Cortex of kidney (tissue), 1 donor: ENCODE data around the gene LRRC8E.

Experiments
- DNase-seq: peaks from one replicate; lab custom pipeline; 2025; lab: John Stamatoyannopoulos, UW

LRRC8E gene

DNA sequence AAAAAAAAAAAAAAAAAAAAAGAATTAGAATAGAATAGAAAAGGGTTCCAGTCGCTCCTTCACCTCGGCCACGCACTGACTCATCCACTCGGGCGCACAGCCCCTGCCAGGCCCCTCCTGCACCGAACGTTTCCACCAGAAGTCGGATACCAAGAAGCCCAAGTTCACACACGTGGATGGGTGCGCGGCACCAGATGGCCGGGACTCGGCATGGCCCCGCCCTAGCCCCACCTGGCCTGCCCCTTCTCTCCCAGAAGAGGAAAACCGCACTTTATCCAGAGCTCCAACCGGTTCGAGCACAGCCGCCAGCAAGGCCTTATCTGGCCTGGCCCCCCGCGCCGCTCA, 20.0 kb upstream of the LRRC8E start:
- DNase-seq: no peak

- no peak for DNase-seq
These were observed 19.4 kb upstream of the LRRC8E start for GRCh38 chr19:7868671-7869452.

GRCh38 chr19:7869453-7869909, 18.8 kb upstream of the LRRC8E start:
- DNase-seq: no peak

DNA sequence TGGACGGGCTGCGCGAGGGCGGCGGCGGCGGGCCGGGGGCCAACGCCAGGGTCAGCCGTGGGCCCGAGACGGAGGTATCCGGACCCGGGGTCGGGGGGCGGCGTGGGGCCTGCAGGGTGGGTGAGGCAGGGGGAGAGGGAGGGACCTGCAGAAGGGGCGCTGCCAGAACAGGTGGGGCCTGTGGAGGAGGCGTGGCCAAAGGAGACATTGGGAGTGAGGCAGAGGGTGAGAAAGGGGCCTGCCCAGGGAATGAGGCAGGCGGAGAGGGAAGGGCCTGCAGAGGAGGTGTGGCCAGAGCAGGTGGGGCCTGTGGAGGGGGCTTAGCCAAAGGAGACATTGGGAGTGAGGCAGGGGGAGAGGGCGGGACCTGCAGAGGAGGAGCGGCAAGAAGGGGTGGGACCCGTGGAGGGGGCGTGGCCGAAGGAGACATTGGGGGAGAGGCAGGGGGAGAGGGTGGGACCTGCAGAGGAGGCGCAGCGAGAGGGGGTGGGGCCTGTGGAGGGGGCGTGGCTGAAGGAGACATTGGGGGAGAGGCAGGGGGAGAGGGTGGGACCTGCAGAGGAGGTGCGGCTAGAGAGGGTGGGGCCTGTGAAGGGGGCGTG, 18.3 kb upstream of the LRRC8E start:
- DNase-seq: no peak

DNA sequence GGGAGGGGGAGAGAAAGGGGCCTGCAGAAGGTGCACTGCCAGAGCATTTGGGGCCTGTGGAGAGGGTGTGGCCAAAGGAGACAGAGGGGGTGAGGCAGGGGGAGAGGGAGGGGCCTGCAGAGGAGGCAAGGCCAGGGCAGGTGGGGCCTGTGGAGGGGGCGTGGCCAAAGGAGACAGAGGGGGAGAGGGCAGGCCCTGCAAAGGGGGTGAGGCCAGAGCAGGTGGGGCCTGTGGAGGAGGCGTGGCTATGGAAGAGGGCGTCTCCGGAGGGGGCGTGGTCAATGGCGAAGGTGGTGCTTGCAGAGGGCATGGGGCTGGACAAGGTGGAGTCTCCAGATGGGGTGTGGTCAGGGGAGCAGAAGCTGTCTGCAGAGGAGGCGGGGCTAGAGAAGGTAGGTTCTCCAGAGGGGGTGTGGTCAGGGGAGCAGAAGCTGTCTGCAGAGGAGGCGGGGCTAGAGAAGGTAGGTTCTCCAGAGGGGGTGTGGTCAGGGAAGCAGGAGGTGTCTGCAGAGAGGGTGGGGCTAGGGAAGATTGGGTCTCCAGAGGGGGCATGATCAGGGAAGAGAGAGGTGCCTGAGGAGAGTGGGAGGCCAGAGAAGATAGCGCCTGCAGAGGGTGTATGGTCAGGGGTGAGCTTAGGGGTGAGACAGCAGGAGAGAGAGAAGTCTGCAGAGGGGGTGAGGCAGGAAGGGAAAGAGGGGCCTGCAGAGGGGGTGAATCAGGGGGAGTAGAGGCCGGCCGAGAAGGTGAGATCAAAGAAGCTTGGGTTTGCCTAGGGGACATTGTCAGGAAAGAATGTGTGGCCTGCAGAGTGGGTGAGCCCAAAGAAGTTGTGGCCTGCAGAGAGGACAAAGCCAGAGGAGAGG, 17.5 kb upstream of the LRRC8E start:
- no peak for DNase-seq

DNA sequence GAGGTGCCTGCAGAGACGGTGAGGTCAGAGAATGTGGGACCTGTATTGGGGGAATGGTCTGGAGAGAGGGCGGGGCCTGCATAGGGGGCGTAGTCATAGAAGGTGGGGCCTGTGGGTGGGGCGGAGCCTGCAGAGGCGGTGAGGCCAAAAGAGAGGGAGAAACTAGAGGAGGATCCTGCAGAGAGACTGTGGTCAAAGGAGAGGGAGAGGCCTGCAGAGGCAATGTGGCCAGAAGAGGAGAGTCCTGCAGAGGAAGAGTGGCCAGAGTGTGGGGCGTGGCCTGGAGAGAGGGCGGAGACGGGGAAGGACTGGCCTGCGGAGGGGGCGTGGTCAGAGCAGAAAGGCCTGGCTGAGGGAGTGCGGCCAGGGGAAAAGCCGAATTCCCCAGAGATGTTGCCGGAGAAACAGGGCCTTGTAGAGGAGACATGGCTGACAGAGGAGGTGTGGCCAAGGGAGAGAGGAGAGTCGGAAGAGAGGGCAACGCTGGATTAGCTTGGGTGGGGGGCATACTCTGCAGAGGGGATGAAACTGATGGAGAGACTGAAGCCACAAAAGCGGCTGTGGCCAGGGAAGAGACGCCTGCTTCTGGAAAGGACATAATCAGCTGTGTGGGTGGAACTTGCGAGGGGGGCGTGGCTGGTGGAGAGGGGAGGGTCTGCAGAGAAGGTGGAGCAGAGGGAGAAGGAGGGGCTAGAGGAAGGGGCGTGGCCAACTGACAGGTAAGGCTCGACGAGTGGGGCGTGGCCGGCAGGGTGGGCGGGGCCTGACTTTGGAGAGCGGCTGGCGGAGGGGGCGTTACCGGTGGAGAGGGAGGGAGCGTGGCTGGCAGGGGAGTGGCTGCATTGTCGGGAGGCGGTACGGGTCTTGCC, 16.6 kb upstream of the LRRC8E start:
- DNase-seq: no peak

DNA sequence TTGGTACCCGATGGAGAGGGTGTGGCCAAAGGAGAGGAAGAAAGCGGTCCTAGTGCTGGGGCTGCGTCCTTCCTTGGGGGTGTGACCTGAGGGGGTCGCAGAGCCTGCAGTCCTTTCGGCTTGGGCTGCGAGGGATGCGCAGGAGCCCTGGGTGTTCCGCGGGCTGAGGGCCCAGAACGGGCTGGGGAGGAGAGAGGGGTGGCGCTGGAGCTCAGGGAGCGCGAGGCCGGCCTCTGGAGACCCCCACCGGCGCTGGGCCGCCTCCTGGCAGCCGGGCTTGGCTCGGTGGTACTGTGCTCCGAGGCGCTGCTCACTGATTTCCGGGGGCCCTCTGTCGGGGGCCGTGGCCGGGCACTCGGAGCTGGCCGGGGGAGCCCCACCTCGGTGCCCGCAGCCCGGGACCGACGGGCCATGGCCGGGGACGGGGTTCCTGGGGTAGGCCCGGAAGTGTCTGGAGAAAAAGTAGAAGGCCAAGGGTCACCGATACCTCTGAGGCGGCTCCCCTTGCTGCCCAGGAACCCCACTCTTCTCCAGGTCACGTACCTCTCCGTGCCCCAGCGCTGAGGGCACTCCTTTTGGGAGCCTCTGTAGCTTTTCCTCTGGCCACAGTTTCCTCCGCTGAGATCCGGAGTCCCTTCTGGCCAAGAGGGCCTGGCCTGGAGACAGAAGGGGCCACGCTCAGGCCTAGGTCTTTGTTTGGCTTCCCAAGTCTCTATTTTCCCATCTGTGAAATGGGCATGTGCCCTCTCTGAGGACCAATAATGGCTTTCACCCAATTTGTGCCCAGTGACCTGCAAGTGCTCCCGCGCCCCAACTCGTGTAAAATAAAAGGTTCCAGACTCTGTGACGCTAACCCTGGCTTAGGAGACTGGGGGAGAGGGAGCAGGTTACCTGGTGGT, 15.8 kb upstream of the LRRC8E start:
- no peak for DNase-seq

DNA sequence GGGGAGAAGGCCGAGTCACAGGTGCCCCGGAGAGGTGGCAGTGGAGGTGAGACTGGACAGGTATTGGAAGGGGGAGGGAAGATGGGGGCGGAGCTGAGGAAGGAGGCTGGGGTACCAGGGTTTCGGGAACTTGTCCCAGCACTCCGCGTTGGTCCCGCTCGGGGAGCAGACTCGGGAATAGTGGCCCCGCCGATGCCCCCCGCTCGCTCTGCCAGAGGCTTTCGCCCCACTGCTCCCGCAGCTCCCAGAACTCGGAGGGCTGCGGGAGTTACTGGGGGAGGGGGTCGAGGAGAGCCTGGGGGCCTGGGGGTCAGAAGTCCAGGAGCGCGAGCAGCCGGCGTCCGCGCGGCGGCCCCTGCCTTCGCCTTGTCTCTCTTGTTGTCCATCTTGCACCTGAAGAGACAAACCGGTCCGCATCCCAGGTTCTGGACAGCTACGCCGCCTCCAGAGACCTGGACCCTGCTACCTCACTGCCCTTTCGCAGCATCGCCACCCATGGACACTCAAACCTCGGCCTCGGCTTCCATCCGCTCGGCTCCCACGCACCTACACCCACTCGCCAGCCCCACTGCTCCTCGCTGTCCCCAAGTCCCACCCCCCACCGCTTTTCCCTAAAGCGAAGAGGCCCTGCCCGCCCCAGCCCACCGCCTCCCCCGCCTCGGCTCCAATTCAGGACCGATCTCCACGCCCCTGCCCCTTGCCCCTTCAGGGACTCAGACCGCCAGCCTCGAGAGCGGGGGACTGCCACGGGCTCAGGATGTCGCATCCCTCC, 14.8 kb upstream of the LRRC8E start:
- DNase-seq: no peak

DNA sequence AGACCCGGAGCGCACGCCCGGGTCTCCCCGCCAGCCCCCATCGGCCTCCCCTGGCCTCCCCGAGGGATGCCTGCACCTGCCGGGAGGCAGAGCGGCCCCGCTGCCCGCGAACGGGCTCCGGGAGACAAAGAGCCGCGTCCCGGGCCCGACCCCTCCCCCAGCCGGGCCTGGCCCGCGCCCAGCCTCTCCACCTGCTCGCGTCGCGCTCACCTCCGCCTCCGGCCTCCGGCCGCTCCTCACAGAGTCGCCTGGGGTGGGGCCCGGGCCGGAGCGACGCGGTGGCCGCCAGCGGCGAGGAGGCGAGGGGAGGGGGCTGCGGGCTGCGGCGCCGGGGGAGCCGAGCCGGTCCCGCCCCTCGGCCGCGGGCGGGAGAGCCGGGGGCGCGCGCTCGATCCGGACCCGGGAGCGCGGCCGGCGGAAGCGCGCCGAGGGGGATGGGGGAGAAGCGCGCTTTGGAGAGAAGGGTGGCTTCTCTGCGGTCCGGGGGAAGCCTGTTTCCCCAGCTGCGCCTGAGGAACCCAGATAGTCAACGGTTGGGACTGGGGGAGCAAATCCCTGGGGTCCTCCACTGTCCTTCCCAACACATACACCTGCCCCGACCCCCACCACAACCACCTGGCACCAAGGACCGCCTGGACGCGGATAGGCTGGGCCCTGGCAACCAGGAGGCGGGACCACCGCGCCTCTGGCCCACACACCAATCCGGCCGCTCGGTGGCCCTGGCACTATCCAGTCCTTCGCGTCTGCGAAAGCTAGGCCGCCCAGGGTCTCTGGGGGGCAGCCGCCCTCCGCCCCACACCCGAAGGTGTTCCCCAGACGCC, 14.0 kb upstream of the LRRC8E start, which contains the start of gene PRR36:
Gene PRR36, minus strand, starts transcription at position 315 of the 821 bp plus-strand sequence. CDS start 701 bp downstream, outside the sequence.
- no peak for DNase-seq

DNA sequence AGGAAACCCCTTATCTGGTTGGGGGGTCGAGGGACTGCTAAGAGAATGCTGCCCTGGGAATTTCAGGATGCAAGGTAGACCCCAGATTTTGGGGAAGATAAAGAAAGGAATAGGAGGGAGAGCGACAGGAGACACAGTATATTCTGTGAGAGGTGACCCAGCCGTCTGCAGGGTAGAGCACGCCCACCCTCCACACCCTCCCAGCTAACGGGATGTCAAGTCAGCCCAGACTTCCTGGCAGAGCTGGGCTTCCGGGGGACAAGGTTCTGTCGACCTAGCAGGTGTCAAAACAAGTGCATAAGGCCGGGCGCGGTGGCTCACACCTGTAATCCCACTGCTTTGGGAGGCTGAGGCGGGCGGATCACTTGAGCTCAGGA, 13.4 kb upstream of the LRRC8E start:
- DNase-seq: no peak

DNA sequence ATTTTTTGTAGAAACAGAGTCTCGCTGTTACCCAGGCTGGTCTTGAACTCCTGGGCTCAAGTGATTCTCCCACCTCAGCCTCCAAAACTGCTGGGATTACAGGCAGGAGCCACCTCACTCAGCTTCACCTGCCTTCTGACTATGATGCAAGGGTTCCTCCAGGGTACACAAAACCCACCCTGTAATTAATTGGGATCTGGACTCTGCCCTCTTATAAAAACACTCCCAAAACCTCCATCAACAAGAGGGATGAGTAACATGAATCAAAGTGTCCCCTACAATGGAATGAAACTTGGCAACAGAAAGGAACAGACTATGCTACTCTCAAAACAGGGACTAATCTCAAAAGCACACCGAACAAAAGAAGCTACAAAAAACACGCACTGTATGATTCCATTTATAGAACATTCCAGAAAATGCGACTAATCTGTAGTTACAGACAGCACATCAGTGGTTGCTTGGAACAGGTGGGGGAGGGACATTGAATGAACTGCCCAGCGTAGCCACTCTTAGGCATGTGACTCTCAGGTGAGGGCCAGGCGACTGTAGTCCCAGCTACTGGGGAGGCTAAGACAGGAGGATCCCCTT, 11.0 kb upstream of the LRRC8E start:
- DNase-seq: no peak

DNA sequence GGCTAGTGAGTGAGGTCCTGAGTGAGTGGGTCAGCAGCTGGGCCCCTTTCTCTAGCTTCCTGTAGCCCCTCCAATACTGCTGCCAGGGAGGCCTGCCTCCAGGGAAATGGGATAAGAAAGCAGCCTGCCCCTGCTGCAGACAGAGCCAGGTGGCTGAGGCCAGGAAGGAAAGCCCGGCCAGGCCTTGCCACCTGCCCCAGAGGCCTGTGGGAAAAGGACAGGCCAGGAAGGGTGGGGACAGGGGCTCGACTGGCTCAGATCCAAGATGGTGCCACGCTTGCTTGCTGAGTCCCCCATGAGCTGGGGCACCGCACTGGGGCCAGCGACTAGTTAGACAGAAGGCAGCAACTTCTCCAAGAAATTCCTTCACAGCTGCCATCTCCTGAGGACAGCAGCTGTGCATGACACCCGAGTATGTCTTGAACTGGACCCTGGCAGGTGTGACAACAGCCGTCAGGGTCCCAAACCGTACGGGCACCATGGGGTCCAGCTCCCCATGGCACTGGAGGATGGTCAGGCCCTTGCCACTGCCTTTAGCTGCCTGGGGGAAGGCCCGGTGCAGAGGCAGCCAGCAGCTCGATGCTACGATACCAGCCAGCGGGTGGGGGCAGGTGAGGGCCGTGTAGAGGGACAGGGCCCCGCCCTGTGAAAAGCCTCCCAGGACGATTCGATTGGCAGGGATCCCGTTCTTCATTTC, 9.1 kb upstream of the LRRC8E start:
- DNase-seq: no peak

GRCh38 chr19:7879836-7880235, 8.5 kb upstream of the LRRC8E start:
- DNase-seq: no peak

- no peak for DNase-seq
These were observed 6.4 kb upstream of the LRRC8E start for GRCh38 chr19:7881910-7882309.

DNA sequence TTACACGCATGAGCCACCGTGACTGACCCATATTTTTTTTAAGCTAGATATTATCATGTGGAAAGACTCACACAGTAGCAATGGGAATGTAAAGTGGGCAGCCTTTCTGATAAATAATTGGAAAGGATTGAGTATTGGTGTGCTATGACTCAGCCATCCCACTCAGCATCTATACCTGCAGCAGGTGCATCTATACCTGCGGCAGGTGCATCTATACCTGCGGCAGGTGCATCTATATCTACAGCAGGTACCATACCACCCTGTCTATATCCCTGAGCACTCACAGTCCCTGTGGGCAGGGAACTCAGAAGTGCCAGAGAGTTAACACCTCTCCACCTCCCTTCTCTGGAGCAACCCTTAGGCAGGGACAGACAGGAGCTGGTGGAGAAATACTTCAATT, 5.2 kb upstream of the LRRC8E start:
- no peak for DNase-seq

- no peak for DNase-seq
These were observed 4.3 kb upstream of the LRRC8E start for GRCh38 chr19:7883796-7884570.

GRCh38 chr19:7885818-7886217, 2.5 kb upstream of the LRRC8E start:
- no peak for DNase-seq
